Activated T-helper 2 cell treated with anti-CD3 and anti-CD28 coated beads, Interferon-gamma antibody, Interleukin-2, Interleukin-4, amounts not matched to agents 10 μg/mL and 5 μg/mL and 100 μg/mL, durations not matched to agents 14 hours and 24 hours and 36 hours (primary cell): ENCODE measurements around the gene ACACA. TPM values are rescaled to one million over a fixed set of nuclear protein-coding genes. Genes with fewer than 3 reads are reported as not detected.
A peak's percentile ranks its signal among the peaks of the same experiment; 100 is the strongest.

Experiments used
- DNase-seq: peaks from one replicate; pipeline ENCODE4 v3.0.0; 2021; ENCODE audit warnings: low spot score
- H3K27ac Mint-ChIP-seq: one replicate; pipeline ENCODE4 v1.8.0; 2021; ENCODE audit warnings: mixed read lengths
- H3K27me3 Mint-ChIP-seq: one replicate; pipeline ENCODE4 v1.8.0; 2021; ENCODE audit warnings: low read depth, mixed read lengths
- H3K36me3 Mint-ChIP-seq: one replicate; pipeline ENCODE4 v1.8.0; 2021; ENCODE audit warnings: low read depth, mixed read lengths
- H3K4me1 Mint-ChIP-seq: one replicate; pipeline ENCODE4 v1.8.0; 2021; ENCODE audit warnings: low read depth, mixed read lengths
- H3K4me3 Mint-ChIP-seq: one replicate; pipeline ENCODE4 v1.8.0; 2021; ENCODE audit warnings: low read depth, mild to moderate bottlenecking, moderate library complexity, mixed read lengths
- H3K9me3 Mint-ChIP-seq: one replicate; pipeline ENCODE4 v1.8.0; 2021; ENCODE audit warnings: mixed read lengths
- intact Hi-C: fragments of 100-400 bp; cut with micrococcal nuclease; formaldehyde crosslinking; loops from one replicate; pipeline ENCODE4 v1.15.1; 2023
- total RNA-seq: library from RNA; stranded (reverse); gene quantifications from 2 replicates; pipeline ENCODE4 v1.2.3, GENCODE V29; 2022

ACACA gene
- total RNA-seq, 1 donor from 2014 or later = 109 TPM

DNA sequence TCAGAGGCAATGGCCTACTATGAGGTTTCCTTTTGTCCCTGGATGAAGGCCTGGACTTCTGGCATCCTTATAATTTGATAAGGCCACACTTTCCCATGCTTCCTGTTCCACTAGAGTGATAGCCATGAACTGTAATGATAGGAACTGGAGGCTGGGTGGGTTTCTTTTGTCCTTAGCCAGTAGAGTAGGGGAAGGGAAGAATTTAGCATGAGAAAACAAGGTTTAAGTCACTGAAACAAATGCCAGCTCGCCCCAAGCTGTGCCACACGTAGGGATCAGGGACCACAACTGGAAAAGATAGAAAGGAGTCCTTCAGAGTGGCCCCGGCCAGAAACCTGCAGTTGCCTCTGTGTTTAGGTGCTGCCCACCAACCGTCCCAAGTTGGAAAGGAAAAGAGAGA, 111.7 kb downstream of the ACACA start:
- no peaks in the 10 kb centered on the region for H3K27me3 Mint-ChIP-seq
- no peak overlapping the region for H3K27ac Mint-ChIP-seq
- H3K4me3 Mint-ChIP-seq = no peak overlapping the region
- H3K9me3 Mint-ChIP-seq = no peaks in the 10 kb centered on the region
- H3K36me3 Mint-ChIP-seq = peaks cover 6% of the 10 kb centered on the region
- intact Hi-C loops = no loop called here
- DNase-seq = no peak
- peaks cover 14% of the 10 kb centered on the region for H3K4me1 Mint-ChIP-seq

GRCh38 chr17:37293770-37294169, 112.9 kb downstream of the ACACA start:
- no peak overlapping the region for H3K4me3 Mint-ChIP-seq
- no peak overlapping the region for H3K27ac Mint-ChIP-seq
- no peaks in the 10 kb centered on the region for H3K9me3 Mint-ChIP-seq
- intact Hi-C loops = no loop called here
- no peak for DNase-seq
- no peaks in the 10 kb centered on the region for H3K27me3 Mint-ChIP-seq
- H3K36me3 Mint-ChIP-seq = peaks cover 6% of the 10 kb centered on the region
- H3K4me1 Mint-ChIP-seq = peaks cover 17% of the 10 kb centered on the region

DNA sequence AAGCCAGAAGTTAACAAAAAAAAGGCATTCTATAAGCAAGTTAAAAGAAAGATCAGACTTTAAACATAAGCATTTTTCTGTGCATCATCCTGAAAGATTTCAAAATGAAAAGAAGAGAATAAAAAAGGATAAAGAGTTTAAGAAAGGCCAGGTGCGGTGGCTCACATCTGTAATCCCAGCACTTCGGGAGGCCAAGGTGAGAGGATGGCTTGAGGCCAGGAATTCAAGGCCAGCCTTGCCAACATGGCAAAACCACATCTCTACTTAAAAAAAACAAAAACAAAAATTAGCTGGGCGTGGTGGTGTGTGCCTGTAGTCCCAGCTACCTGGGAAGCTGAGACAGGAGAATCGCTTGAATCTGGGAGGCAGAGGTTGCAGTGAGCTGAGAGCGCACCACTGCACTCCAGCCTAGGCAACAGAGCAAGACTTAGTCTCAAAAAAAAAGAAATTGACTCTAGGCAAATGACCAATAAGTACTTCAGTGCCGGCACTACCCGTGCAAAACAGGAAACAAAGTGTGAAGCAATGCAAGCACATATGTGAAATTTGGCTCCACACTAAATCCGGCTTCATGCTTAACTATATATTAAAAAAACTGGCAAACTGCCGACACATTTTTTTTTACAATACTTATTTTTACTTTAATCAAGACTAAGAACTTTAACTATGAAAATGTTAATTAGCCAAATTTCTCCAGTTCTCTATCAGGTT, 114.1 kb downstream of the ACACA start:
- no peak for DNase-seq
- no peak overlapping the region for H3K4me3 Mint-ChIP-seq
- peaks cover 20% of the 10 kb centered on the region for H3K4me1 Mint-ChIP-seq
- no peak overlapping the region for H3K27ac Mint-ChIP-seq
- H3K36me3 Mint-ChIP-seq = peaks cover 10% of the 10 kb centered on the region
- H3K27me3 Mint-ChIP-seq = no peaks in the 10 kb centered on the region
- no peaks in the 10 kb centered on the region for H3K9me3 Mint-ChIP-seq
- intact Hi-C loops = no loop called here

- H3K27me3 Mint-ChIP-seq = no peaks in the 10 kb centered on the region
- peaks cover 22% of the 10 kb centered on the region for H3K4me1 Mint-ChIP-seq
- intact Hi-C loops = no loop called here
- no peaks in the 10 kb centered on the region for H3K9me3 Mint-ChIP-seq
- H3K36me3 Mint-ChIP-seq = peaks cover 11% of the 10 kb centered on the region
- no peak overlapping the region for H3K4me3 Mint-ChIP-seq
- no peak overlapping the region for H3K27ac Mint-ChIP-seq
- DNase-seq = no peak
Measured at GRCh38 chr17:37291351-37291750, 115.3 kb downstream of the ACACA start.

DNA sequence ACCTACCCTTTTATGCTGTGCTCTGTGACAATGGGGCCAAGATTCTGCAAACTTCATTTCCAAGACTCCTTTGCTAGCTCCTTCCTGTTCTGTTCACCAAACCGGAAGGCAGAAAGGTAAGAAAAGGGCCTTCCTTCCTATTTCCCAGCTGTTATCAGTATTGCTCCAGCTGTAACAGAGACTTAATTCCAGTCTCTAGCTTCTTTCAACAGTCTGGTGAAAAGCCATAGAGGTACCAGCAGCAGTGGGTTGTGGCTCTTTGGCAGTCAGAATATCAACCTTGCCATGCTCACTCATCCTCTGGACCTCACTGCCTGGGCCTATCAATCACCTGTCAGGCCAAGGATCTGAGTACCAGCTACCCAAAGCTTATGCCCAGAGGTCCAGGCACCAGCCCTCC, 120.2 kb downstream of the ACACA start:
- Mint-ChIP-seq H3K36me3 (peaks cover 33% of the 10 kb centered on the region), H3K27me3 (no peaks in the 10 kb centered on the region), H3K4me1 (peaks cover 20% of the 10 kb centered on the region), H3K27ac (no peak overlapping the region), H3K9me3 (no peaks in the 10 kb centered on the region), H3K4me3 (no peak overlapping the region)
- intact Hi-C loops = no loop called here
- no peak for DNase-seq

GRCh38 chr17:37284191-37284590, 122.4 kb downstream of the ACACA start:
- no peak overlapping the region for H3K4me3 Mint-ChIP-seq
- H3K9me3 Mint-ChIP-seq = no peaks in the 10 kb centered on the region
- H3K36me3 Mint-ChIP-seq = peaks cover 43% of the 10 kb centered on the region
- no peak overlapping the region for H3K27ac Mint-ChIP-seq
- H3K27me3 Mint-ChIP-seq = no peaks in the 10 kb centered on the region
- no peak for DNase-seq
- H3K4me1 Mint-ChIP-seq = peaks cover 14% of the 10 kb centered on the region
- intact Hi-C loops = no loop called here

DNA sequence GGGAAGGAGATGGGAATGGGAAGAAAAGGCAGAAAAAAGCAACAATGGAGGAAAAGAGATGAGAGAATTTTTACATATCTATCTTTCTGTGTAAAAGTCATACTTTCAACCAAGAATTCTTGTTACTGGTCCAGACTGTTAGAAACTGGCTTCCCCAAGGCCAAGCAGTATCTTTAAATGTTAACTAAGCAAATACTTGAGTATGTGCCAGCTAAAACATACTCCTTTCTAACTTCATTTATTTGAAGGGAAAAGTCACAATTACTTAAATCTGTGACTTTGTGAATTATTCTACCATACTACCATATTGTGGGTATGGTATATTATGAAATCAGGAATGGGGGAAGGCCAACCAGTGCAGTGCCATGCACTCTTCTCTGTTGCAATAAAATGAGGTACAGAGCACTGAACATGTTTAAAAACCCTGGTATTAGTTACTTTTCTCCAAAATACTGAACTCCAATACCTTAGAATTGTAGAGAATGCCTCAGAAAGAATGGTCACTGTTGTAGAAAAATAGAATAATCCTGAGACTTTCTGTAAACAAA, 123.1 kb downstream of the ACACA start:
- H3K27ac Mint-ChIP-seq = no peak overlapping the region
- H3K4me3 Mint-ChIP-seq = no peak overlapping the region
- no peaks in the 10 kb centered on the region for H3K27me3 Mint-ChIP-seq
- H3K9me3 Mint-ChIP-seq = no peaks in the 10 kb centered on the region
- peaks cover 43% of the 10 kb centered on the region for H3K36me3 Mint-ChIP-seq
- intact Hi-C loops = no loop called here
- no peak for DNase-seq
- H3K4me1 Mint-ChIP-seq = peaks cover 14% of the 10 kb centered on the region

- no peak for DNase-seq
- H3K27ac Mint-ChIP-seq = no peak overlapping the region
- no peaks in the 10 kb centered on the region for H3K27me3 Mint-ChIP-seq
- no peaks in the 10 kb centered on the region for H3K9me3 Mint-ChIP-seq
- intact Hi-C loops = no loop called here
- peaks cover 17% of the 10 kb centered on the region for H3K4me1 Mint-ChIP-seq
- H3K36me3 Mint-ChIP-seq = peaks cover 57% of the 10 kb centered on the region
- H3K4me3 Mint-ChIP-seq = no peak overlapping the region
Measured at GRCh38 chr17:37280841-37281240, 125.8 kb downstream of the ACACA start.

GRCh38 chr17:37278247-37278894, 128.3 kb downstream of the ACACA start:
- DNase-seq = no peak
- Mint-ChIP-seq H3K36me3 (peaks cover 69% of the 10 kb centered on the region), H3K27me3 (no peaks in the 10 kb centered on the region), H3K4me1 (peaks cover 19% of the 10 kb centered on the region), H3K27ac (no peak overlapping the region), H3K9me3 (no peaks in the 10 kb centered on the region), H3K4me3 (no peak overlapping the region)
- intact Hi-C loops = no loop called here

DNA sequence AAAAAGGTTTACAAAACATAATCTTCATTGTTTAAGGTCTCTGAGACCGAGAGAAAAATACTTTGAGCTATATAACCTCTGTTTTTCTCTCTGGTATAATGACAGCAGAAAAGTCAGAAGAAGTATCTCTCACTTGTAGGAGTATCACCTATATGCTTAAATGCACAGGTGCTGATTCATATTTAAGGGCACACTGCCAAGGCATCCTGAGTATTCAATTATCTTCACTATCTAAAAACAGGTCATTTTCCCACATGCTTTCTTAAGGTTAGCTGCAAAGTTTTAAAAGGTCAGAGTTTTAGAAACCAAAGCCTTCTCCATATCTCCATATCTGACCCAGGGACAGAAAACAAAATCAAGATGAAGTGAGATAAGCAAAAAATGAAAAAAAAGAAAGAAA, 130.2 kb downstream of the ACACA start:
- H3K27me3 Mint-ChIP-seq = no peaks in the 10 kb centered on the region
- peaks cover 55% of the 10 kb centered on the region for H3K36me3 Mint-ChIP-seq
- H3K27ac Mint-ChIP-seq = peak overlapping the region; percentile 61
- intact Hi-C loops = no loop called here
- H3K4me1 Mint-ChIP-seq = peaks cover 19% of the 10 kb centered on the region
- no peaks in the 10 kb centered on the region for H3K9me3 Mint-ChIP-seq
- DNase-seq = no peak
- no peak overlapping the region for H3K4me3 Mint-ChIP-seq

DNA sequence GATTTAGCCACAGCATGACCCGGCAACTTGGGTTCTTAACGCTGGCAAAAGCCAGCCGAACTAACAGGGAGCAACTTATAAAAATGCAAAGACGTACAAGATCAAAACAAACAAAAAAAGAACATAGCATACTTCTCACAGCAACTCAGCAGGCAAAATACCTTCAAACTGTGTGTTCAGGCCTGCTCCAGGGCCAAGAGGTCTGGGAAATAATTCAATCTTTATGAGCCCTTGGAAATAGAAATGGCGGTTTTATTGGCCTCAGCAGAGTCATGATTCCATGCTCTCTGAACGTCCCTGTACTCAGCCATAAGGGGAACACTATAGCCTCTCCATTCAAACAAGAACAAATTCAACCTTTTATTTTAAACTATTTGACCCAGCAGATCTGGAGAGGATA, 132.2 kb downstream of the ACACA start:
- intact Hi-C loops = no loop called here
- Mint-ChIP-seq H3K4me1 (peaks cover 19% of the 10 kb centered on the region), H3K27me3 (no peaks in the 10 kb centered on the region), H3K9me3 (no peaks in the 10 kb centered on the region), H3K36me3 (peaks cover 62% of the 10 kb centered on the region), H3K4me3 (no peak overlapping the region), H3K27ac (no peak overlapping the region)
- no peak for DNase-seq

DNA sequence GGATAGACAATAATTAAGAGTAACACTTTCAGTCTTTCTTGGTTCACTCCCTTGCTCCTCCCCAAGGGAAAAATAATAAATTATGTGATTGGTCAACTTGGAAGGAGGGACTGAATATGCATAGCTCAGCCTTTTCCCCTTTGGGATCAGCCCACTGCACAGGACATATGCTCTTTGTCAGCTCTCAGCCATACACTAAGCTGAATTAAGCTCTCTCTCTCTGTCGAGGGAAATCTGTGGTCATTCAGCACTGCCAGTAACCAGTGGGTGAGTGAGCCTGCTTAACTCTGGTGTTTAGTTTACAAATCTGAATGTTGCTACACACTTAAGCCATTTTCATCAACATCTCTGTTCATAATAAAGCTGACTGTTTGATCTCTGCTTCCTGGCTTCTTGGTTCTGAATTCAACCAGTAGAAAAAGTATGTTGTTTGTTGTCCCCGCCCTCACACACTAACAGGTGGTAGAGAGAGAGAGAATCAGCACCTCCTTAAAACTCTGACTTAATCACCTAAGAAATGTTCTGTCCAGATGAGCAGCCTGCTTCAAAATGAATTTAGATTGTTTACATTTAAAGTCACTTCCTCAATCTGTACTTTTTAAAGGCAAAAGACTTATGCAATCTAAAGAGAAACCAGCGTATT, 133.1 kb downstream of the ACACA start:
- H3K27ac Mint-ChIP-seq = no peak overlapping the region
- intact Hi-C loops = no loop called here

More for the DNA sequence above, 133.1 kb downstream of the ACACA start:
- Mint-ChIP-seq H3K27me3 (no peaks in the 10 kb centered on the region), H3K9me3 (no peaks in the 10 kb centered on the region), H3K4me1 (peaks cover 19% of the 10 kb centered on the region), H3K4me3 (no peak overlapping the region), H3K36me3 (peaks cover 71% of the 10 kb centered on the region)
- no peak for DNase-seq
